Activated T-cell treated with anti-CD3 and anti-CD28 coated beads, Interleukin-2, amount 50 U/mL, for 1 hour (primary cell): ENCODE results near the gene TMPRSS2.
"Not testable (repeated sequence)": the region's sequence is repeated elsewhere in the genome, so short reads cannot be mapped to it uniquely, and the experiment has no call there.

Source experiments
- DNase-seq: peaks from one replicate; pipeline ENCODE4 v3.0.0-alpha.2; 2020

Gene TMPRSS2

GRCh38 chr21:41422546-41423304 is 85.2 kb downstream of the TMPRSS2 start:
- DNase-seq = no peak

DNA sequence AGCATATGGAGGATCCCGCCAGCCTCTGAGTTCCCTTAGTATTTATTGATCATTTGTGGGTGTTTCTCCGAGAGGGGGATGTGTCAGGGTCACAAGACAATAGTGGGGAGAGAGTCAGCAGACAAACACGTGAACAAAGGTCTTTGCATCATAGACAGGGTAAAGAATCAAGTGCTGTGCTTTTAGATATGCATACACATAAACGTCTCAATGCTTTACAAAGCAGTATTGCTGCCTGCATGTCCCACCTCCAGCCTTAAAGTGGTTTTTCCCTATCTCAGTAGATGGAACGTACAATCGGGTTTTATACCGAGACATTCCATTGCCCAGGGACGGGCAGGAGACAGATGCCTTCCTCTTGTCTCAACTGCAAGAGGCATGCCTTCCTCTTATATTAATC is 87.0 kb downstream of the TMPRSS2 start:
- not testable (repeated sequence) for DNase-seq

- peak; percentile 64 for DNase-seq
Measured at GRCh38 chr21:41419921-41420862, 87.8 kb downstream of the TMPRSS2 start.

- no peak for DNase-seq
Measured at GRCh38 chr21:41418956-41419680, 88.8 kb downstream of the TMPRSS2 start.

GRCh38 chr21:41418393-41418792 is 89.6 kb downstream of the TMPRSS2 start:
- DNase-seq = no peak

DNA sequence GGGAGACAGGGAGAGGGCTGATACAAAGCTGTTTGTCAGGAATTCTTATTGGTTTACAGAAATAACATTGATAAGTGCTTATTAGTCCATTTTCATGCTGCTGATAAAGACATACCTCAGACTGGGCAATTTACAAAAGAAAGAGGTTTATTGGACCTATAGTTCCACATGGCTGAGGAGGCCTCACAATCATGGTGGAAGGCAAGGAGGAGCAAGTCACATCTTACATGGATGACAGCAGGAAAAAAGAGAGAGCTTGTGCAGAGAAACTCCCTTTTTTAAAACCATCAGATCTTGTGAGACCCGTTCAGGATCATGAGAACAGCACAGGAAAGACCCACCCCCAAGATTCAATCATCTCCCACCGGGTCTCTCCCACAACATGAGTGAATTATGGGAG is 90.5 kb downstream of the TMPRSS2 start:
- not testable (repeated sequence) for DNase-seq
